Muscle of back (tissue), 10 donors: ENCODE data around the gene INSL4. TPM values are rescaled to one million over a fixed set of nuclear protein-coding genes. Genes with fewer than 3 reads are reported as not detected.

ENCODE experiments used
- polyA plus RNA-seq, 10 donors: library from polyadenylated mRNA; unstranded; fragments of 120-200 nt; gene quantifications; one replicate each; pipeline ENCODE4 v1.2.1, GENCODE V29; 2013; ENCODE audit not compliant: insufficient read length in 10 of 10

INSL4 gene
- polyA plus RNA-seq, 10 donors = not detected

Other genes starting within 250 kb of the INSL4 start
- 10 to 100 TPM; 10.8 to 17.0 (median 12.8) TPM for gene JAK2, start 246.1 kb upstream of the INSL4 start, polyA plus RNA-seq
- gene INSL6, start 45.8 kb upstream of the INSL4 start, polyA plus RNA-seq = under 1 TPM; 0.15 to 0.81 (median 0.27) TPM
- 1 to 10 TPM in 6 of 10 donors, under 1 TPM in 3, not detected in 1; 0.39 to 2.2 (median 1.5) TPM for gene RLN2, start 73.3 kb downstream of the INSL4 start, polyA plus RNA-seq
- gene RLN1, start 108.5 kb downstream of the INSL4 start, polyA plus RNA-seq = under 1 TPM in 6 of 10 donors, not detected in 4; 0.16 to 0.77 (median 0.39) TPM
- 10 to 100 TPM; 26.3 to 35.3 (median 33.2) TPM for gene PLGRKT, start 206.5 kb downstream of the INSL4 start, polyA plus RNA-seq
- gene CD274, start 219.1 kb downstream of the INSL4 start, polyA plus RNA-seq = 1 to 10 TPM in 3 of 10 donors, under 1 TPM in 7; 0.57 to 1.9 (median 0.89) TPM